ENCODE measurements around the gene FAM117B. TPM values are rescaled to one million over a fixed set of nuclear protein-coding genes. Genes with fewer than 3 reads are reported as not detected.

The FAM117B gene
- total RNA-seq, 2 donors from 2014 or later: 11.4 to 16.7 TPM

- H3K9me3 Mint-ChIP-seq: no peaks in the 10 kb centered on the region
- no peak overlapping the region for H3K27ac Mint-ChIP-seq
- H3K4me3 Mint-ChIP-seq: no peak overlapping the region
- no peaks in the 10 kb centered on the region for H3K27me3 Mint-ChIP-seq (ENCODE audit: low read depth)
- DNase-seq: no peak
- ATAC-seq (replicated peaks in 1 of 2): no peak
- H3K36me3 Mint-ChIP-seq (ENCODE audit: insufficient read depth in 2 of 2): no peaks in the 10 kb centered on the region
- peaks cover 20% of the 10 kb centered on the region for H3K4me1 Mint-ChIP-seq (ENCODE audit: low read depth)
Observed at GRCh38 chr2:202613479-202613878, 21.3 kb upstream of the FAM117B start.

GRCh38 chr2:202624133-202624532, 10.6 kb upstream of the FAM117B start:
- H3K4me3 Mint-ChIP-seq: no peak overlapping the region
- no peak overlapping the region for H3K27ac Mint-ChIP-seq
- H3K36me3 Mint-ChIP-seq (ENCODE audit: insufficient read depth in 2 of 2): no peaks in the 10 kb centered on the region
- no peaks in the 10 kb centered on the region for H3K9me3 Mint-ChIP-seq
- H3K27me3 Mint-ChIP-seq (ENCODE audit: low read depth): no peaks in the 10 kb centered on the region
- DNase-seq (no peak), ATAC-seq (replicated peaks in 1 of 2) (no peak)
- H3K4me1 Mint-ChIP-seq (ENCODE audit: low read depth): no peaks in the 10 kb centered on the region

GRCh38 chr2:202627042-202627441, 7.7 kb upstream of the FAM117B start:
- DNase-seq (no peak), ATAC-seq (replicated peaks in 1 of 2) (no peak)
- Mint-ChIP-seq H3K9me3 (no peaks in the 10 kb centered on the region), H3K4me3 (no peak overlapping the region), H3K36me3 (ENCODE audit: insufficient read depth in 2 of 2) (no peaks in the 10 kb centered on the region), H3K27me3 (ENCODE audit: low read depth) (no peaks in the 10 kb centered on the region), H3K4me1 (ENCODE audit: low read depth) (peaks cover 4% of the 10 kb centered on the region), H3K27ac (no peak overlapping the region)

- Mint-ChIP-seq H3K27ac (no peak overlapping the region), H3K4me3 (no peak overlapping the region), H3K9me3 (no peaks in the 10 kb centered on the region), H3K27me3 (ENCODE audit: low read depth) (no peaks in the 10 kb centered on the region), H3K4me1 (ENCODE audit: low read depth) (peaks cover 18% of the 10 kb centered on the region), H3K36me3 (ENCODE audit: insufficient read depth in 2 of 2) (no peaks in the 10 kb centered on the region)
- DNase-seq: no peak
- ATAC-seq (replicated peaks in 1 of 2): no peak
Observed at GRCh38 chr2:202628646-202629198, 6.0 kb upstream of the FAM117B start.

- no peak for DNase-seq
- Mint-ChIP-seq H3K4me3 (peak overlapping the region; percentile 12 to 38), H3K27ac (no peak overlapping the region)
Observed at GRCh38 chr2:202632682-202633290, 2.0 kb upstream of the FAM117B start.

GRCh38 chr2:202633470-202633869, 1.3 kb upstream of the FAM117B start:
- no peak for DNase-seq
- Mint-ChIP-seq H3K4me1 (ENCODE audit: low read depth) (peaks cover 49% of the 10 kb centered on the region), H3K36me3 (ENCODE audit: insufficient read depth in 2 of 2) (peaks cover 2 to 6% of the 10 kb centered on the region in 2 donors), H3K4me3 (peak overlapping the region; percentile 97 to 98), H3K9me3 (no peaks in the 10 kb centered on the region), H3K27ac (no peak overlapping the region), H3K27me3 (ENCODE audit: low read depth) (no peaks in the 10 kb centered on the region)
- no peak for ATAC-seq (replicated peaks in 1 of 2)

More at GRCh38 chr2:202632682-202633290, 2.0 kb upstream of the FAM117B start:
- no peak for ATAC-seq (replicated peaks in 1 of 2)
- Mint-ChIP-seq H3K9me3 (no peaks in the 10 kb centered on the region), H3K27me3 (ENCODE audit: low read depth) (no peaks in the 10 kb centered on the region), H3K36me3 (ENCODE audit: insufficient read depth in 2 of 2) (peaks cover 2 to 6% of the 10 kb centered on the region in 2 donors), H3K4me1 (ENCODE audit: low read depth) (peaks cover 42% of the 10 kb centered on the region)

- peak overlapping the region; percentile 97 for H3K27ac Mint-ChIP-seq
- DNase-seq (peak; percentile 85 to 87), ATAC-seq (replicated peaks in 1 of 2) (peak; percentile 58 to 61)
- peak overlapping the region; percentile 97 to 99 for H3K4me3 Mint-ChIP-seq
- no peaks in the 10 kb centered on the region for H3K9me3 Mint-ChIP-seq
- H3K27me3 Mint-ChIP-seq (ENCODE audit: low read depth): no peaks in the 10 kb centered on the region
- H3K36me3 Mint-ChIP-seq (ENCODE audit: insufficient read depth in 2 of 2): peaks cover 2 to 6% of the 10 kb centered on the region in 2 donors
- peaks cover 71% of the 10 kb centered on the region for H3K4me1 Mint-ChIP-seq (ENCODE audit: low read depth)
Observed at GRCh38 chr2:202635428-202636212, 851 bp downstream of the FAM117B start.

GRCh38 chr2:202636213-202636513, 1.4 kb downstream of the FAM117B start:
- ATAC-seq (replicated peaks in 1 of 2) (no peak), DNase-seq (no peak)
- Mint-ChIP-seq H3K27ac (peak overlapping the region; percentile 97), H3K9me3 (no peaks in the 10 kb centered on the region), H3K27me3 (ENCODE audit: low read depth) (no peaks in the 10 kb centered on the region), H3K4me3 (peak overlapping the region; percentile 96 to 99), H3K4me1 (ENCODE audit: low read depth) (peaks cover 76% of the 10 kb centered on the region), H3K36me3 (ENCODE audit: insufficient read depth in 2 of 2) (peaks cover 2 to 6% of the 10 kb centered on the region in 2 donors)

GRCh38 chr2:202638721-202639120, 4.0 kb downstream of the FAM117B start:
- peak; percentile 1 to 2 for ATAC-seq (replicated peaks in 1 of 2)

GRCh38 chr2:202639231-202639630, 4.5 kb downstream of the FAM117B start:
- Mint-ChIP-seq H3K27ac (peak overlapping the region; percentile 92), H3K27me3 (ENCODE audit: low read depth) (no peaks in the 10 kb centered on the region), H3K4me1 (ENCODE audit: low read depth) (peaks cover 65% of the 10 kb centered on the region), H3K9me3 (no peaks in the 10 kb centered on the region), H3K36me3 (ENCODE audit: insufficient read depth in 2 of 2) (peaks cover 2 to 6% of the 10 kb centered on the region in 2 donors), H3K4me3 (peak overlapping the region; percentile 96 to 97)
- ATAC-seq (replicated peaks in 1 of 2): no peak
- DNase-seq: no peak

More at GRCh38 chr2:202638721-202639120, 4.0 kb downstream of the FAM117B start:
- Mint-ChIP-seq H3K27me3 (ENCODE audit: low read depth) (no peaks in the 10 kb centered on the region), H3K4me1 (ENCODE audit: low read depth) (peaks cover 65% of the 10 kb centered on the region), H3K4me3 (peak overlapping the region; percentile 96 to 97), H3K36me3 (ENCODE audit: insufficient read depth in 2 of 2) (peaks cover 2 to 6% of the 10 kb centered on the region in 2 donors), H3K27ac (peak overlapping the region; percentile 92), H3K9me3 (no peaks in the 10 kb centered on the region)
- DNase-seq: no peak

- peak; percentile 23 to 32 for ATAC-seq (replicated peaks in 1 of 2)
- no peak for DNase-seq
- Mint-ChIP-seq H3K9me3 (no peaks in the 10 kb centered on the region), H3K4me1 (ENCODE audit: low read depth) (peaks cover 78% of the 10 kb centered on the region), H3K27me3 (ENCODE audit: low read depth) (no peaks in the 10 kb centered on the region), H3K27ac (no peak overlapping the region), H3K4me3 (no peak overlapping the region), H3K36me3 (ENCODE audit: insufficient read depth in 2 of 2) (no peaks in the 10 kb centered on the region)
Observed at GRCh38 chr2:202642567-202642966, 7.8 kb downstream of the FAM117B start.

GRCh38 chr2:202643012-202643858, 8.5 kb downstream of the FAM117B start:
- peak overlapping the region; percentile 83 to 85 for H3K4me3 Mint-ChIP-seq
- ATAC-seq (replicated peaks in 1 of 2) (peak; percentile 29 to 30), DNase-seq (no peak)
- H3K27ac Mint-ChIP-seq: peak overlapping the region; percentile 84
- H3K36me3 Mint-ChIP-seq (ENCODE audit: insufficient read depth in 2 of 2): no peaks in the 10 kb centered on the region
- no peaks in the 10 kb centered on the region for H3K27me3 Mint-ChIP-seq (ENCODE audit: low read depth)
- H3K9me3 Mint-ChIP-seq: no peaks in the 10 kb centered on the region
- peaks cover 78% of the 10 kb centered on the region for H3K4me1 Mint-ChIP-seq (ENCODE audit: low read depth)

GRCh38 chr2:202652119-202652518, 17.4 kb downstream of the FAM117B start:
- Mint-ChIP-seq H3K27me3 (ENCODE audit: low read depth) (no peaks in the 10 kb centered on the region), H3K4me3 (peak overlapping the region in 1 of 2 donors; percentile 38), H3K36me3 (ENCODE audit: insufficient read depth in 2 of 2) (no peaks in the 10 kb centered on the region), H3K27ac (peak overlapping the region; percentile 49), H3K4me1 (ENCODE audit: low read depth) (peaks cover 80% of the 10 kb centered on the region), H3K9me3 (no peaks in the 10 kb centered on the region)
- ATAC-seq (replicated peaks in 1 of 2): no peak
- no peak for DNase-seq

Measured in activated T-cell treated with anti-CD3 and anti-CD28 coated beads, Interleukin-2, amount 50 U/mL, for 72 hours (primary cell).